ENCODE data around the gene CTNNA3.

Gene CTNNA3

GRCh38 chr10:67319976-67320375 is 376.0 kb downstream of the CTNNA3 start:
- Histone ChIP-seq H3K36me3 (ENCODE audit: control insufficient read depth, insufficient read depth, low read length, severe bottlenecking) (no peaks in the 10 kb centered on the region), H3K9ac (ENCODE audit: low read length) (no peak overlapping the region), H3K27me3 (replicated peaks; ENCODE audit: control insufficient read depth, insufficient read depth, low read length) (no peaks in the 10 kb centered on the region), H3K9me3 (ENCODE audit: control insufficient read depth, low read length) (peaks cover 16% of the 10 kb centered on the region), H3K4me1 (ENCODE audit: control insufficient read depth, insufficient read depth, low read length) (no peaks in the 10 kb centered on the region), H3K4me3 (ENCODE audit: low read length) (no peak overlapping the region)
- DNase-seq (ENCODE audit: low read depth), result no peak

- Histone ChIP-seq H3K4me1 (ENCODE audit: control insufficient read depth, insufficient read depth, low read length) (no peaks in the 10 kb centered on the region), H3K27me3 (replicated peaks; ENCODE audit: control insufficient read depth, insufficient read depth, low read length) (no peaks in the 10 kb centered on the region), H3K9me3 (ENCODE audit: control insufficient read depth, low read length) (no peaks in the 10 kb centered on the region), H3K36me3 (ENCODE audit: control insufficient read depth, insufficient read depth, low read length, severe bottlenecking) (no peaks in the 10 kb centered on the region), H3K9ac (ENCODE audit: low read length) (no peak overlapping the region), H3K4me3 (ENCODE audit: low read length) (no peak overlapping the region)
- DNase-seq (ENCODE audit: low read depth), result no peak
Measured at GRCh38 chr10:67308912-67309311, 387.1 kb downstream of the CTNNA3 start.

GRCh38 chr10:67306588-67307205 is 389.3 kb downstream of the CTNNA3 start:
- no peaks in the 10 kb centered on the region for H3K4me1 ChIP-seq (ENCODE audit: control insufficient read depth, insufficient read depth, low read length)
- no peaks in the 10 kb centered on the region for H3K36me3 ChIP-seq (ENCODE audit: control insufficient read depth, insufficient read depth, low read length, severe bottlenecking)
- no peaks in the 10 kb centered on the region for H3K9me3 ChIP-seq (ENCODE audit: control insufficient read depth, low read length)
- no peaks in the 10 kb centered on the region for H3K27me3 ChIP-seq (replicated peaks; ENCODE audit: control insufficient read depth, insufficient read depth, low read length)
- no peak overlapping the region for H3K4me3 ChIP-seq (ENCODE audit: low read length)
- peak; percentile 66 for DNase-seq (ENCODE audit: low read depth)
- H3K9ac ChIP-seq (ENCODE audit: low read length), result no peak overlapping the region

DNA sequence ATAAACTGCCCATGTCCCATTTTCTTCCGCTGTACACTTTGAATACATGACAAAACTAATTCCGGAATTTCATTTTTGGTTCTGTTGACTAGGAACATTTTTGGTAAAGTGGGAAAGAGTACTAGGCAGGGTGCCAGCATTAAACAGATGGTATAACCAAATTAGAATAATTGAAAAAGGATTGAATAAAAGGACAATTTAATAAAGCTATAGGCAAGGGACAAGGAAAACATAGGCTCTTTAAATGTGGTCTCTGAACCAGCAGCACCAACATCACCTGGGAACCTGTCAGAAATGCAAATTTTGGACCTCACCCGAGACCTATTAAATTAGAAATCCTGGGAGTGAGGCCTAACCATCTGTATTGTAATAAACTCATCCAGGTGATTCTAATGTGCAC is 393.3 kb downstream of the CTNNA3 start:
- DNase-seq (ENCODE audit: low read depth), result no peak
- H3K4me3 ChIP-seq (ENCODE audit: low read length), result no peak overlapping the region
- no peaks in the 10 kb centered on the region for H3K36me3 ChIP-seq (ENCODE audit: control insufficient read depth, insufficient read depth, low read length, severe bottlenecking)

GRCh38 chr10:67299761-67300160 is 396.2 kb downstream of the CTNNA3 start:
- Histone ChIP-seq H3K36me3 (ENCODE audit: control insufficient read depth, insufficient read depth, low read length, severe bottlenecking) (no peaks in the 10 kb centered on the region), H3K27me3 (replicated peaks; ENCODE audit: control insufficient read depth, insufficient read depth, low read length) (no peaks in the 10 kb centered on the region), H3K9me3 (ENCODE audit: control insufficient read depth, low read length) (no peaks in the 10 kb centered on the region), H3K4me3 (ENCODE audit: low read length) (no peak overlapping the region), H3K9ac (ENCODE audit: low read length) (no peak overlapping the region), H3K4me1 (ENCODE audit: control insufficient read depth, insufficient read depth, low read length) (no peaks in the 10 kb centered on the region)
- DNase-seq (ENCODE audit: low read depth), result no peak

More for the DNA sequence above, 393.3 kb downstream of the CTNNA3 start:
- Histone ChIP-seq H3K9ac (ENCODE audit: low read length) (no peak overlapping the region), H3K27me3 (replicated peaks; ENCODE audit: control insufficient read depth, insufficient read depth, low read length) (no peaks in the 10 kb centered on the region), H3K4me1 (ENCODE audit: control insufficient read depth, insufficient read depth, low read length) (no peaks in the 10 kb centered on the region), H3K9me3 (ENCODE audit: control insufficient read depth, low read length) (no peaks in the 10 kb centered on the region)

DNA sequence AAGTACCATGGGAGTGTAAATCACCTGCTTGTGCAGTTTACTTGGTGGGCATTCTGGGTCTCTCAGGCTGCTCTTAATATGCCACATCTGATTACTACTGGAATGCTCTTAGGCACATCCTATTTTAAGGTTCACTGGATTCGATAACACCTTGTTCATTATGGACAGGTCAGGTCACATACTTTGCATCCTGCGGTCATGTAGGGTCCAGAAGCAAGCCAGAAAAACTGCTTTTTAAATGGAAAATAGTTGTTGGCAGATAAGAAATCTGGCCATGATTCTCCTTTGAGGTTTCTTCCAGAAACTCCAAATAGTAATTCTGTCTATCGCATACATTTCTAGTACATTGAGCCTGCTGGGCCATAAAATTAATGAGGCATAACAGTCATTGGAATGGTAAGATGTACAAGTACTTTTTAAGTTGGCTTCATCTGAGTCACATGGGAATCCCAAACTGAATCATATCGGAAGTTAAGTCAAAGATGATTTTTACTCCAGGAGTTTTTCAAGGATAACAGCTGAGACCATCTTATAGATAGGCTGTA is 398.3 kb downstream of the CTNNA3 start:
- Histone ChIP-seq H3K4me3 (ENCODE audit: low read length) (no peak overlapping the region), H3K4me1 (ENCODE audit: control insufficient read depth, insufficient read depth, low read length) (no peaks in the 10 kb centered on the region), H3K9me3 (ENCODE audit: control insufficient read depth, low read length) (no peaks in the 10 kb centered on the region), H3K27me3 (replicated peaks; ENCODE audit: control insufficient read depth, insufficient read depth, low read length) (no peaks in the 10 kb centered on the region), H3K9ac (ENCODE audit: low read length) (no peak overlapping the region), H3K36me3 (ENCODE audit: control insufficient read depth, insufficient read depth, low read length, severe bottlenecking) (no peaks in the 10 kb centered on the region)
- DNase-seq (ENCODE audit: low read depth), result no peak

DNA sequence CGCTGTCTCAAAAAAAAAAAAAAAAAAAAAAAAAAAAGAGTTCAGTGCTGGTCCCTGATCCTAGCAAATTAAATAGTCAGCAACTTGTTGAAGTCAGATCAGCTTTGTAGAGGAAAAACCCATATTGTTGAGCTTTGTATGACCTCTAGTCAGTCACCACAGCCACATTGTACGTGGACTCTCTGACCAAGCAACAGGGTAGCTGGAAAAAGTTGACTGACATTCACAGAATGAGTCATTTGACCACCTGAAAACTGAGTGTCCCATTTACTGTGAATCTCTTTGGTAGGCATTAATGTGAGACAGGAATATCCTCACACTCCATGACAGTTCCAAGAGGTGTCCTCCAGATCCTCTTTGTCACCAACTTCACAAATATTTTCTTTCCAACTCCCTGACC is 399.1 kb downstream of the CTNNA3 start:
- no peaks in the 10 kb centered on the region for H3K4me1 ChIP-seq (ENCODE audit: control insufficient read depth, insufficient read depth, low read length)
- no peak overlapping the region for H3K9ac ChIP-seq (ENCODE audit: low read length)
- H3K4me3 ChIP-seq (ENCODE audit: low read length), result no peak overlapping the region
- H3K9me3 ChIP-seq (ENCODE audit: control insufficient read depth, low read length), result no peaks in the 10 kb centered on the region
- no peaks in the 10 kb centered on the region for H3K27me3 ChIP-seq (replicated peaks; ENCODE audit: control insufficient read depth, insufficient read depth, low read length)
- no peaks in the 10 kb centered on the region for H3K36me3 ChIP-seq (ENCODE audit: control insufficient read depth, insufficient read depth, low read length, severe bottlenecking)
- DNase-seq (ENCODE audit: low read depth), result no peak

GRCh38 chr10:67288688-67289410 is 407.1 kb downstream of the CTNNA3 start:
- no peak overlapping the region for H3K4me3 ChIP-seq (ENCODE audit: low read length)
- no peak for DNase-seq (ENCODE audit: low read depth)
- no peaks in the 10 kb centered on the region for H3K36me3 ChIP-seq (ENCODE audit: control insufficient read depth, insufficient read depth, low read length, severe bottlenecking)
- H3K9ac ChIP-seq (ENCODE audit: low read length), result no peak overlapping the region
- H3K4me1 ChIP-seq (ENCODE audit: control insufficient read depth, insufficient read depth, low read length), result no peaks in the 10 kb centered on the region
- H3K27me3 ChIP-seq (replicated peaks; ENCODE audit: control insufficient read depth, insufficient read depth, low read length), result no peaks in the 10 kb centered on the region
- no peaks in the 10 kb centered on the region for H3K9me3 ChIP-seq (ENCODE audit: control insufficient read depth, low read length)

- Histone ChIP-seq H3K4me1 (ENCODE audit: control insufficient read depth, insufficient read depth, low read length) (no peaks in the 10 kb centered on the region), H3K9me3 (ENCODE audit: control insufficient read depth, low read length) (no peaks in the 10 kb centered on the region), H3K27me3 (replicated peaks; ENCODE audit: control insufficient read depth, insufficient read depth, low read length) (no peaks in the 10 kb centered on the region), H3K9ac (ENCODE audit: low read length) (no peak overlapping the region), H3K4me3 (ENCODE audit: low read length) (no peak overlapping the region), H3K36me3 (ENCODE audit: control insufficient read depth, insufficient read depth, low read length, severe bottlenecking) (no peaks in the 10 kb centered on the region)
- DNase-seq (ENCODE audit: low read depth), result no peak
Measured at GRCh38 chr10:67284589-67284988, 411.4 kb downstream of the CTNNA3 start.

- Histone ChIP-seq H3K27me3 (replicated peaks; ENCODE audit: control insufficient read depth, insufficient read depth, low read length) (no peaks in the 10 kb centered on the region), H3K9me3 (ENCODE audit: control insufficient read depth, low read length) (no peaks in the 10 kb centered on the region), H3K4me3 (ENCODE audit: low read length) (no peak overlapping the region), H3K9ac (ENCODE audit: low read length) (no peak overlapping the region), H3K36me3 (ENCODE audit: control insufficient read depth, insufficient read depth, low read length, severe bottlenecking) (no peaks in the 10 kb centered on the region), H3K4me1 (ENCODE audit: control insufficient read depth, insufficient read depth, low read length) (no peaks in the 10 kb centered on the region)
- DNase-seq (ENCODE audit: low read depth), result no peak
Measured at GRCh38 chr10:67282871-67283270, 413.1 kb downstream of the CTNNA3 start.

DNA sequence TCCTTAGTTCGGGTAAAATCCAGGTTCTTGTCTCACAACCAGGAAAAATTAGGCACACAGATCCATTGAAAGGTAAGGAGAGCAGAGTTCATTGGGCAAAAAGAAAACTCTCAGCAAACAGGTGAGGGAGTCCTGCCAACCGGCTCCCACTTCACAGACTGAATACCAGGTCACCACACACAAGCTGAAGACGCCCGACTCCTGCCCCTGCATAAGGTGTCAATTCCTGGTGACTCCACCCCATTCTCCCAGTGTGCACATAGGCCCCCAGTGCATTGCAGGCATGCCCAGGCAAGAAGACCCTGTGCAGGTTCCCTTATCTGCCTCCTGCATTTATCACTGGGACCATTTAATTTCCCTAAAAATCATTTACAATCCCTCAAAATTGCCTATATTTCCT is 415.6 kb downstream of the CTNNA3 start:
- no peaks in the 10 kb centered on the region for H3K9me3 ChIP-seq (ENCODE audit: control insufficient read depth, low read length)
- H3K4me1 ChIP-seq (ENCODE audit: control insufficient read depth, insufficient read depth, low read length), result no peaks in the 10 kb centered on the region
- H3K36me3 ChIP-seq (ENCODE audit: control insufficient read depth, insufficient read depth, low read length, severe bottlenecking), result no peaks in the 10 kb centered on the region
- DNase-seq (ENCODE audit: low read depth), result no peak
- H3K4me3 ChIP-seq (ENCODE audit: low read length), result no peak overlapping the region
- no peaks in the 10 kb centered on the region for H3K27me3 ChIP-seq (replicated peaks; ENCODE audit: control insufficient read depth, insufficient read depth, low read length)
- H3K9ac ChIP-seq (ENCODE audit: low read length), result no peak overlapping the region
